Nephron progenitor cell (in vitro differentiated cells): Measurements from ENCODE around the gene TNF.
"Not testable (repeated sequence)": the region's sequence is repeated elsewhere in the genome, so short reads cannot be mapped to it uniquely, and the experiment has no call there.

ENCODE experiments used
- DNase-seq: peaks from one replicate; pipeline ENCODE4 v3.0.0; 2021
- H3K27ac Mint-ChIP-seq: 2 replicates; pipeline ENCODE4 v1.8.0; 2021; ENCODE audit warnings: mild to moderate bottlenecking, moderate library complexity, mixed read lengths
- H3K27me3 Mint-ChIP-seq: 2 replicates; pipeline ENCODE4 v1.8.0; 2021; ENCODE audit warnings: mild to moderate bottlenecking, low read depth, mixed read lengths; ENCODE audit not compliant: poor library complexity
- H3K36me3 Mint-ChIP-seq: 2 replicates; pipeline ENCODE4 v1.8.0; 2021; ENCODE audit warnings: low read depth, mixed read lengths
- H3K4me1 Mint-ChIP-seq: 2 replicates; pipeline ENCODE4 v1.8.0; 2021; ENCODE audit warnings: mixed read lengths
- H3K4me3 Mint-ChIP-seq: 2 replicates; pipeline ENCODE4 v1.8.0; 2021; ENCODE audit warnings: mild to moderate bottlenecking, moderate library complexity, mixed read lengths
- H3K9me3 Mint-ChIP-seq: 2 replicates; pipeline ENCODE4 v1.8.0; 2021; ENCODE audit warnings: mild to moderate bottlenecking, moderate library complexity, mixed read lengths
- TF ChIP-seq, protein P1 (sequence below): fragments of 200-600 bp; sonication (generic); IDR thresholded peaks from 2 replicates; pipeline ENCODE4 v1.5.0; 2021; ENCODE audit warnings: antibody characterized with exemption

Gene TNF

DNA sequence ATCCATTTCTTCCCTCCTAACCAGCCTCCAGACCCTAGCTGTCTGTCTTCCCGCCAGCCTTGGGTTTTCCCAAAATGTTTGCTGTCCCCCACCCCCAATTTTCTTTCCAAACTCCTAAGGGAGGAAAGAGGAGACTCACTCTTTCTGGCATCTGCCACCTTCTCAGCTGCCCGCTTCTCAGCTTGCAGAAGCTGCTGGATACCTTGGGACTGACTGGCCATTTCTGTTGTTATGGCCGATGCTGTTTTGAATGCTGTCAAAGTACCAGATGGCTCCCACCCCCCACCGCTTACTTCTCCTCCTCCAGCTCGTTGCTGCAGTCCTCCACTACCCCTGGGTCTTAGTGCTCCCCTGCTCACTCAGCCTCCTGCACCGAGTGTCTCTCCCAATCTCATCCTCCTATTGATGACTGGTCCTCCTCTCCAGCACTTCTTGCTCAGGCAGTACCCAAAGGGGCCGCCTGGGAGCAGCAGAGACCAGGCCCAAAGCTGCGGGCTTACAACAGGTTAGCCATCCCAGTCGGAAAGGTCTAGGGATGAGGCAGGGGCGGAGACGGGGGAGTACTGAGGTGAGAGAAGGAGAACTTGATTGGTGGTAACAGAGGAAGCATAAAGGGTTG lies 28.9 kb upstream of the TNF start, which contains the start of gene ATP6V1G2:
Gene ATP6V1G2, minus strand, starts transcription at position 270 of the 619 bp plus-strand sequence. Its CDS starts 49 bp downstream, at position 221.
- Mint-ChIP-seq H3K27ac (peak within 1 kb of the TSS; percentile 44), H3K4me1 (peaks cover 58% of the 10 kb centered on the region), H3K9me3 (no peaks in the 10 kb centered on the region), H3K36me3 (peaks cover 28% of the 10 kb centered on the region), H3K27me3 (peaks cover 3% of the 10 kb centered on the region), H3K4me3 (peak within 1 kb of the TSS; percentile 83)
- DNase-seq, result peak; percentile 92
- TF ChIP-seq, protein P1, sequence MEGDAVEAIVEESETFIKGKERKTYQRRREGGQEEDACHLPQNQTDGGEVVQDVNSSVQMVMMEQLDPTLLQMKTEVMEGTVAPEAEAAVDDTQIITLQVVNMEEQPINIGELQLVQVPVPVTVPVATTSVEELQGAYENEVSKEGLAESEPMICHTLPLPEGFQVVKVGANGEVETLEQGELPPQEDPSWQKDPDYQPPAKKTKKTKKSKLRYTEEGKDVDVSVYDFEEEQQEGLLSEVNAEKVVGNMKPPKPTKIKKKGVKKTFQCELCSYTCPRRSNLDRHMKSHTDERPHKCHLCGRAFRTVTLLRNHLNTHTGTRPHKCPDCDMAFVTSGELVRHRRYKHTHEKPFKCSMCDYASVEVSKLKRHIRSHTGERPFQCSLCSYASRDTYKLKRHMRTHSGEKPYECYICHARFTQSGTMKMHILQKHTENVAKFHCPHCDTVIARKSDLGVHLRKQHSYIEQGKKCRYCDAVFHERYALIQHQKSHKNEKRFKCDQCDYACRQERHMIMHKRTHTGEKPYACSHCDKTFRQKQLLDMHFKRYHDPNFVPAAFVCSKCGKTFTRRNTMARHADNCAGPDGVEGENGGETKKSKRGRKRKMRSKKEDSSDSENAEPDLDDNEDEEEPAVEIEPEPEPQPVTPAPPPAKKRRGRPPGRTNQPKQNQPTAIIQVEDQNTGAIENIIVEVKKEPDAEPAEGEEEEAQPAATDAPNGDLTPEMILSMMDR, result peak; percentile 90

DNA sequence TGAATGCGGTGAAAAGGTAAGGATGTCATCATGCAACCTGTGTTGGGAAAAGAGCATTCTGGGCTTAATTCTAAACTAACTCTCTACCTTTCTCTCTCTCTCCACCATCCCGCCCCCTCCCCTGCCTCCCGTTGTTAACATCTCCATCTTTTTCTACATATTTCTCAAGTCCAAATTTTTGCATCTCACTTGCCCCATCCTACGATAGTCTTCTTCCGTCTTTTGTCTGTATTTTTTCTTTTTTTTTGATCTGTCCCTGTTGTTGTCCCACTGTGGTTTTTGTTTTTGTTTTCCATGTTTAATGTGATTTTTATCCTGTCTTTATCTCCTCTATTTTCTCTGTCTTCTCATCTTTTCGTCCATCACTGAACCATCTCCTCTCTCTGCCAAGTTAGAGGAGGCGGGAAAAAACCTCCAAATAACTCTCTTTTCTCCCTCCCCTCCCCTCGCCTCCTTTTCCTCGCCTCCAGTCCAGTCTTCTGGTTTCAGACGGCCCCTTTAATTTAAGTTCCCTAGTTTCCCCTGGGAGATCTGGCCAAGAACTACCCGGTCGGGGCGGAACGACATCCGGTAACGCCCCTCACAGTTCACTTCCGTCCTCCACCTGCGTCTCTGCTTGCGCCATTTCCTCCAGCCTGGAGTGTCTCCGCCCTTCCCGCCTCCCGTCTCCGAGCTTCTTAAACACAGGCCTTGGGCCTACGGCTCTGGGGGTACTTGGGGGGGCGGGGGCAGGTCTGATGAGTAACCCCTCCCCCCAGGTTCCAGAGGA lies 28.2 kb upstream of the TNF start, which contains the start of gene NFKBIL1:
Gene NFKBIL1, plus strand, starts transcription at position 651 of the 769 bp plus-strand sequence. Its CDS starts 87 bp downstream, at position 738.
- peak; percentile 87 for DNase-seq
- Mint-ChIP-seq H3K27me3 (peaks cover 3% of the 10 kb centered on the region), H3K4me1 (peaks cover 58% of the 10 kb centered on the region), H3K9me3 (no peaks in the 10 kb centered on the region), H3K36me3 (peaks cover 30% of the 10 kb centered on the region), H3K27ac (peak within 1 kb of the TSS; percentile 78), H3K4me3 (peak within 1 kb of the TSS; percentile 83)
- TF ChIP-seq, protein P1, result no peak

DNA sequence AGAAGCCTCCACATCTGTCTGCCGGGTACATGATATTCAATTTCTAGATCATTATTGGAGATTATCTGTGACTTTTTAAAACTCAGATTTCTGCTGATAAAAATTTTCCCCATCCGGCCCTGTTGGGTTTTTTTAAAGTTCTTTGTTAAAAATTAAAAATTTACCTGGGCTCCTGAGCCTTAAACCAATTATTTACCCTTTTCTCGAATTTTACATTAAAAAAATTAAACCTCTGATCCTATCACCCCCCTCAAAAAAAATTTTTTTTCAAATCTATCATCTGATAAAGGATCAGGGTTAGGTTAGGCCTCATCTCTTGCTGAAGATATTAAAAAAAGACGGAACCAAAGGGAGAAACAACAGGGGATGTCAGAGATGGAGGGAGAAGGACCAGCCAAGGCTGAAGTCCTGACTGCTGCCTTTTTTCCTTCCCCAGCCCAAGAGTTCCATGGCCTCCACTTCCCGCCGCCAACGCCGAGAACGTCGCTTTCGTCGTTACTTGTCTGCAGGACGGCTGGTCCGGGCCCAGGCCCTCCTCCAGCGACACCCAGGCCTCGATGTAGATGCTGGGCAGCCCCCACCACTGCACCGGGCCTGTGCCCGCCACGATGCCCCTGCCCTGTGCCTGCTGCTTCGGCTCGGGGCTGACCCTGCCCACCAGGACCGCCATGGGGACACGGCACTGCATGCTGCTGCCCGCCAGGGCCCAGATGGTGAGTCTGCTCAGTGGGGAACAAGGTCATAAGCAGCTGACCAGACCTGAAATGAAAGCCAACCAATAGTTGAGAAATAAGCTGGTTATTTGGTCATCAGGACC lies 27.4 kb upstream of the TNF start:
- H3K9me3 Mint-ChIP-seq, result no peaks in the 10 kb centered on the region
- peak overlapping the region; percentile 83 for H3K4me3 Mint-ChIP-seq
- peak overlapping the region; percentile 78 for H3K27ac Mint-ChIP-seq
- peak; percentile 21 for DNase-seq
- peaks cover 30% of the 10 kb centered on the region for H3K36me3 Mint-ChIP-seq
- TF ChIP-seq, protein P1, result no peak
- peaks cover 3% of the 10 kb centered on the region for H3K27me3 Mint-ChIP-seq
- peaks cover 51% of the 10 kb centered on the region for H3K4me1 Mint-ChIP-seq

DNA sequence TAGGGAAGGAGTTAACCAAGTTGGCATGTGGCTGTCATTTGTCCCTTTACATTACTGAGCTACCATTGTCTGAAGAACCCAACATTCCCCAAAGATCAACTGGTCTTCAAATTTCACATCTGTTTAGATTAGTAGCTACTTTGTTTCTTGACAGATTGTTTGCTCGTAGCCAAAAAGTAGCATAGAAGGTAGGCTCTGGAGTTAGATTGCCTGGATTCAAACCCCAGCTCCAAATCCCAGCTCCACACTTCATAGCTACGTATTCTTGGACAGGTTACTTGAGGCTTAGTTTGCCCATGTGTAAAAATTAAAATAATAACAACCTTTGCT lies 26.9 kb upstream of the TNF start:
- no peak for DNase-seq
- Mint-ChIP-seq H3K4me3 (peak overlapping the region; percentile 83), H3K36me3 (peaks cover 34% of the 10 kb centered on the region), H3K4me1 (peaks cover 46% of the 10 kb centered on the region), H3K27ac (peak overlapping the region; percentile 78), H3K9me3 (no peaks in the 10 kb centered on the region), H3K27me3 (peaks cover 3% of the 10 kb centered on the region)
- TF ChIP-seq, protein P1, result no peak

DNA sequence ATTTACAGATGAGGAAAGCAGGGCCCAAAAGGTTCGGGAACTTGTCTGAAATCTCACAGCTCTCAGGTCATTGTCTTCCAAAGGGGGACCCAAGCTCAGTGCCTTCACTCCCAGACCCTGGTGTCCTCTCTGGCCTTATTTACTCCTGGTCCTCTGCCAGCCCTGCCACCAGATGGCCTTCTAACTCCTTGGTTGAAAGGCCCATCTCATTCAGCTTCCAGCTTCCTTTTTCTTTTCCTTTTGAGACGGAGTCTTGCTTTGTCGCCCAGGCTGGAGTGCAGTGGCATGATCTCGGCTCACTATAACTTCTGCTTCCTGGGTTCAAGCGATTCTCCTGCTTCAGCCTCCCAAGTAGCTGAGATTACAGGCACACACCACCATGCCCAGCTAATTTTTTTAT lies 24.0 kb upstream of the TNF start:
- H3K9me3 Mint-ChIP-seq, H3K4me3 Mint-ChIP-seq, H3K27me3 Mint-ChIP-seq: not testable (repeated sequence)
- H3K27ac Mint-ChIP-seq, result peak overlapping the region; percentile 68
- peak; percentile 30 for DNase-seq
- TF ChIP-seq, protein P1, result peak; percentile 35
- peaks cover 26% of the 10 kb centered on the region for H3K4me1 Mint-ChIP-seq
- H3K36me3 Mint-ChIP-seq, result peaks cover 40% of the 10 kb centered on the region
